Gastroesophageal sphincter (tissue), 4 donors: Measurements from ENCODE around the gene DLGAP3. TPM values are rescaled to one million over a fixed set of nuclear protein-coding genes. Genes with fewer than 3 reads are reported as not detected.

Source experiments
- ATAC-seq: fragments of 150-250 bp; one replicate; pipeline ENCODE4 v1.9.1; 2016; ENCODE audit warnings: mild to moderate bottlenecking, moderate library complexity
- H3K27ac ChIP-seq, 4 donors: fragments of 200-600 bp; sonication (generic) in 3 of 4; 1 replicate in 3 of 4; 2 replicates in 1 of 4; pipeline ENCODE4 v1.5.1; 2016 to 2019
- H3K27me3 ChIP-seq: fragments of 200-600 bp; sonication (generic); one replicate; pipeline ENCODE4 v1.5.1; 2019
- H3K36me3 ChIP-seq, 2 donors: fragments of 200-600 bp; sonication (generic); one replicate each; pipeline ENCODE4 v1.5.1; 2019; ENCODE audit warnings: control low read depth in 1 of 2
- H3K4me1 ChIP-seq, 3 donors: fragments of 200-600 bp; sonication (generic); 1 replicate in 2 of 3; 2 replicates in 1 of 3; pipeline ENCODE4 v1.5.1; 2016 to 2019; ENCODE audit warnings: control low read depth in 2 of 3
- H3K4me3 ChIP-seq, 2 donors: fragments of 200-600 bp; sonication (generic); one replicate each; pipeline ENCODE4 v1.5.1; 2019; ENCODE audit warnings: mild to moderate bottlenecking in 1 of 2, moderate library complexity in 1 of 2
- H3K9me3 ChIP-seq, 3 donors: fragments of 200-600 bp; sonication (generic); one replicate each; pipeline ENCODE4 v1.5.1; 2017 to 2019; ENCODE audit warnings: control low read depth in 2 of 3
- EP300 ChIP-seq: sonication (generic); formaldehyde crosslinking; IDR thresholded peaks from one replicate; pipeline ENCODE4 v1.6.1; 2017; ENCODE audit warnings: antibody characterized with exemption, mild to moderate bottlenecking
- POLR2A ChIP-seq, 2 donors: fragments of 450-650 bp; IDR thresholded peaks; one replicate each; pipeline ENCODE4 v1.6.1; 2017; ENCODE audit warnings: antibody characterized with exemption in 2 of 2, mild to moderate bottlenecking in 2 of 2, moderate library complexity in 1 of 2
- POLR2AphosphoS5 ChIP-seq: sonication (generic); formaldehyde crosslinking; IDR thresholded peaks from one replicate; pipeline ENCODE4 v1.6.1; 2017; ENCODE audit warnings: antibody characterized with exemption
- WGBS, 2 donors: methylation state at CpG; one replicate each; pipeline ENCODE4 v1.1.5; 2018; ENCODE audit warnings: low coverage in 1 of 2; 5-methylcytosine and 5-hydroxymethylcytosine counted together
- total RNA-seq, 4 donors: library from RNA; depleted of rRNA; stranded (reverse); fragments of >200 nt; gene quantifications; one replicate each; pipeline ENCODE4 v1.1.0, GENCODE V29; 2016
- TF ChIP-seq, protein P1 (sequence below), 4 experiments: fragments of 200-600 bp in 2 of 4; fragments of 450-650 bp in 2 of 4; sonication (generic) in 1 of 4; IDR thresholded peaks; one replicate each; pipeline ENCODE4 v1.5.1; 2017 to 2019; ENCODE audit warnings: antibody characterized with exemption in 4 of 4, mild to moderate bottlenecking in 2 of 4, moderate library complexity in 2 of 4

DLGAP3 gene
- total RNA-seq, 4 donors from 2014 or later, result 0.12 to 0.13 TPM; not detected in 2

DNA sequence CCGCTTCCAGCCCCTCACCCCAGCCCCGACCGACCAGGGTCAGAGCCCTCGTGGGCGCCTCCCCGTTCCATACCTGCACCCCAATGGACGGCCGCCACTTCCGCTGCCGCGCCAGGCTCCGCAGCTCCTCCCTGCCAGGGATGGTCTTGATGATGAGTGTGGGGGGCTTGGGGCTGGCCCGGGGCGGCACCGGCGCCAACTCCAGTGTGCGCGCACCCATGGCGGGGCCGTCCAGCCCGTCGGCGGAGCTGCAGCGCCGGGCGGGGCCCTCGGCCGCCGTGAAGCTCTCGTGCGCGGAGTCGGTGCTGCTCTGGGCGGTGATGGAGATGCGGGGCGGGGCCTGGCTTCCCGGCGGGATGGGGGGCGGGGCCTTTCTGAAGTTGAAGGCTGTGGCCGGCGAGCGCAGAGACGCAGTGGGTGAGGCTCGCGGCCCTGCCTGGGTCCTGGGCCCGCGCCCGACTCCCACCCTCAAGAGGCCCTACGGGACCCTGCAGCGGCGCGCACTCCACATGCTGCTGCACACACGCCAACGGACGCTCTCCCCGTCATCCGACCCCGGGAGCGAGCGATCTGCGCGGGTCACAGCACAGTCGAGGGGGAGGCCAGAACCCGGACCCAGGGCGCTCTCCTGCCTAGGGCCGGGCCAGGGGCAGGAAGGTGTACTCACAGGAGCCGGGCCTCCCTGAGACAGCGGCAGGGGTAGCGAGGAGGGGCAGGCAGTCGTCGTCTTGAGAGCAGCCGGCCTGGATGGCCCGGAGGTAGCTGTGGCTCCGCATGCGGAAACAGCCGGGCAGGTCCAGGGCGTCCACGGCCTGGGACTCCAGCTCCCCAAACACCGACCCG lies 43.8 kb downstream of the DLGAP3 start:
- Histone ChIP-seq H3K9me3 (peaks cover 0 to 4% (median 0%) of the 10 kb centered on the region in 3 donors), H3K27me3 (peaks cover 80% of the 10 kb centered on the region), H3K4me1 (peaks cover 0 to 14% (median 9%) of the 10 kb centered on the region in 3 donors), H3K27ac (no peak overlapping the region), H3K4me3 (peak overlapping the region in 1 of 2 donors; percentile 43), H3K36me3 (no peaks in the 10 kb centered on the region)
- peak; percentile 69 for ATAC-seq
- TF ChIP-seq POLR2A (IDR thresholded peaks at IDR 0.05) (no peak), EP300 (no peak), POLR2AphosphoS5 (no peak)
- TF ChIP-seq, protein P1, sequence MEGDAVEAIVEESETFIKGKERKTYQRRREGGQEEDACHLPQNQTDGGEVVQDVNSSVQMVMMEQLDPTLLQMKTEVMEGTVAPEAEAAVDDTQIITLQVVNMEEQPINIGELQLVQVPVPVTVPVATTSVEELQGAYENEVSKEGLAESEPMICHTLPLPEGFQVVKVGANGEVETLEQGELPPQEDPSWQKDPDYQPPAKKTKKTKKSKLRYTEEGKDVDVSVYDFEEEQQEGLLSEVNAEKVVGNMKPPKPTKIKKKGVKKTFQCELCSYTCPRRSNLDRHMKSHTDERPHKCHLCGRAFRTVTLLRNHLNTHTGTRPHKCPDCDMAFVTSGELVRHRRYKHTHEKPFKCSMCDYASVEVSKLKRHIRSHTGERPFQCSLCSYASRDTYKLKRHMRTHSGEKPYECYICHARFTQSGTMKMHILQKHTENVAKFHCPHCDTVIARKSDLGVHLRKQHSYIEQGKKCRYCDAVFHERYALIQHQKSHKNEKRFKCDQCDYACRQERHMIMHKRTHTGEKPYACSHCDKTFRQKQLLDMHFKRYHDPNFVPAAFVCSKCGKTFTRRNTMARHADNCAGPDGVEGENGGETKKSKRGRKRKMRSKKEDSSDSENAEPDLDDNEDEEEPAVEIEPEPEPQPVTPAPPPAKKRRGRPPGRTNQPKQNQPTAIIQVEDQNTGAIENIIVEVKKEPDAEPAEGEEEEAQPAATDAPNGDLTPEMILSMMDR (IDR thresholded peaks at IDR 0.05), result no peak
- 8% methylated on average over 8 of the region's 80 CpGs; no CpG with 5 or more reads in 1 of the 2 donors for WGBS, 2 donors

DNA sequence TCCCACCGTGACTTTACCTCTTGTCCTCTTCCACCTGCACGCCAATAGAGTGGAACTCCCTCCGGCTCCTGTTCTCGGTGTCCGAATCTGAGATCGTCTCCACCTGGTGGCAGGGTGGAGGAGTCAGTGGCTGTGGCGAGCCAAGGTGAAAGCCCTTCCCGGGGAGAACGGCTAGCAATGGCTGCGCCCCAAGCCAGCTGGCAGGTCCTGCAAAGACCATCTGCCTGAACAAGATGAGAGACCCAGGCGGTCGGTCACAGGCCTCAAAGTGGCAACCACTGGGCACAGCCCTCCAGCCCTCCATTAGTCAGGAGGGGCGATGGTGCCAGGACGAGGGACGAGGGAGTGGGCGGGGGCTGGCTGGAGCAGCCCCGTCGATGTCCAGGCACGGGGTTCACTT lies 44.5 kb downstream of the DLGAP3 start:
- TF ChIP-seq EP300, result no peak
- no peak for TF ChIP-seq POLR2A (IDR thresholded peaks at IDR 0.05)
- TF ChIP-seq, protein P1 (IDR thresholded peaks at IDR 0.05), result no peak
- TF ChIP-seq POLR2AphosphoS5, result no peak
- 0% methylated on average over 1 of the region's 19 CpGs; no CpG with 5 or more reads in 1 of the 2 donors for WGBS, 2 donors
- Histone ChIP-seq H3K4me3 (peak overlapping the region in 1 of 2 donors; percentile 43), H3K27me3 (peaks cover 86% of the 10 kb centered on the region), H3K27ac (no peak overlapping the region), H3K4me1 (peaks cover 0 to 14% (median 9%) of the 10 kb centered on the region in 3 donors), H3K36me3 (no peaks in the 10 kb centered on the region), H3K9me3 (peaks cover 0 to 4% (median 0%) of the 10 kb centered on the region in 3 donors)
- no peak for ATAC-seq

GRCh38 chr1:34884536-34884935 lies 44.9 kb downstream of the DLGAP3 start:
- H3K36me3 ChIP-seq, result no peaks in the 10 kb centered on the region
- peaks cover 0 to 14% (median 9%) of the 10 kb centered on the region in 3 donors for H3K4me1 ChIP-seq
- no peak overlapping the region for H3K27ac ChIP-seq
- no peak for ATAC-seq
- 29 to 49% methylated on average over 1 to 3 of the region's 3 CpGs for WGBS, 2 donors
- TF ChIP-seq POLR2AphosphoS5, result no peak
- TF ChIP-seq, protein P1 (IDR thresholded peaks at IDR 0.05), result no peak
- no peak for TF ChIP-seq EP300
- no peak for TF ChIP-seq POLR2A (IDR thresholded peaks at IDR 0.05)
- H3K9me3 ChIP-seq, result peaks cover 0 to 4% (median 0%) of the 10 kb centered on the region in 3 donors
- peaks cover 88% of the 10 kb centered on the region for H3K27me3 ChIP-seq
- no peak overlapping the region for H3K4me3 ChIP-seq

DNA sequence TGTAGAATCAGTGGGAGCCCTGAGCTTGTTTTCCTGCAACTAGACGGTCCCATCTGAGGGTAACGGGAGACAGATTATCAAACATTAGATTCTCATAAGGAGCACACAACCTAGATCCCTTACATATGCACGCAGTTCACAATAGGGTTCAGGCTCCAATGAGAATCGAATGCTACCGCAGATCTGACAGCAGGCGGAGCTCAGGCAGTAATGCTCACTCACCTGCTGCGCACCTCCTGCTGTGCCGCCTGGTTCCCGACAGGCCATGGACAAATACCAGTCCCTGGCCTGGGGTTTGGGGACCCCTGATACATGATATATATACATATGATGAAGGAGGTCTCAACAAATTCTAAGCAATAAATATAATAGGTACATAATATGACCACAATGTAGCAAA lies 50.2 kb downstream of the DLGAP3 start:
- Histone ChIP-seq H3K36me3 (no peaks in the 10 kb centered on the region), H3K27ac (no peak overlapping the region), H3K27me3 (peaks cover 92% of the 10 kb centered on the region), H3K9me3 (peaks cover 0 to 4% (median 0%) of the 10 kb centered on the region in 3 donors), H3K4me3 (no peak overlapping the region), H3K4me1 (no peaks in the 10 kb centered on the region)
- TF ChIP-seq, protein P1 (IDR thresholded peaks at IDR 0.05), result no peak
- TF ChIP-seq POLR2A (IDR thresholded peaks at IDR 0.05) (no peak), POLR2AphosphoS5 (no peak), EP300 (no peak)
- ATAC-seq, result no peak
- 41 to 65% methylated on average over 7 to 9 of the region's 9 CpGs for WGBS, 2 donors
